Coronary artery (tissue), 2 donors: ENCODE results near the gene NTPCR.

ENCODE experiments used
- DNase-seq: peaks from one replicate; pipeline ENCODE4 v3.0.0-alpha.2; 2017; ENCODE audit warnings: low spot score
- H3K27ac ChIP-seq, 2 donors: fragments of 200-600 bp; sonication (generic); one replicate each; pipeline ENCODE4 v1.5.1; 2016 to 2019
- H3K4me3 ChIP-seq: fragments of 200-600 bp; sonication (generic); 2 replicates; pipeline ENCODE4 v1.5.1; 2016; ENCODE audit warnings: mild to moderate bottlenecking, moderate library complexity
- CTCF ChIP-seq: fragments of 200-600 bp; sonication (generic); IDR thresholded peaks from one replicate; pipeline ENCODE4 v1.5.1; 2019; ENCODE audit warnings: antibody characterized with exemption

The NTPCR gene

GRCh38 chr1:232927830-232928505, 22.4 kb upstream of the NTPCR start:
- no peak overlapping the region for H3K4me3 ChIP-seq
- DNase-seq, result no peak
- no peak for TF ChIP-seq CTCF
- H3K27ac ChIP-seq, result no peak overlapping the region

DNA sequence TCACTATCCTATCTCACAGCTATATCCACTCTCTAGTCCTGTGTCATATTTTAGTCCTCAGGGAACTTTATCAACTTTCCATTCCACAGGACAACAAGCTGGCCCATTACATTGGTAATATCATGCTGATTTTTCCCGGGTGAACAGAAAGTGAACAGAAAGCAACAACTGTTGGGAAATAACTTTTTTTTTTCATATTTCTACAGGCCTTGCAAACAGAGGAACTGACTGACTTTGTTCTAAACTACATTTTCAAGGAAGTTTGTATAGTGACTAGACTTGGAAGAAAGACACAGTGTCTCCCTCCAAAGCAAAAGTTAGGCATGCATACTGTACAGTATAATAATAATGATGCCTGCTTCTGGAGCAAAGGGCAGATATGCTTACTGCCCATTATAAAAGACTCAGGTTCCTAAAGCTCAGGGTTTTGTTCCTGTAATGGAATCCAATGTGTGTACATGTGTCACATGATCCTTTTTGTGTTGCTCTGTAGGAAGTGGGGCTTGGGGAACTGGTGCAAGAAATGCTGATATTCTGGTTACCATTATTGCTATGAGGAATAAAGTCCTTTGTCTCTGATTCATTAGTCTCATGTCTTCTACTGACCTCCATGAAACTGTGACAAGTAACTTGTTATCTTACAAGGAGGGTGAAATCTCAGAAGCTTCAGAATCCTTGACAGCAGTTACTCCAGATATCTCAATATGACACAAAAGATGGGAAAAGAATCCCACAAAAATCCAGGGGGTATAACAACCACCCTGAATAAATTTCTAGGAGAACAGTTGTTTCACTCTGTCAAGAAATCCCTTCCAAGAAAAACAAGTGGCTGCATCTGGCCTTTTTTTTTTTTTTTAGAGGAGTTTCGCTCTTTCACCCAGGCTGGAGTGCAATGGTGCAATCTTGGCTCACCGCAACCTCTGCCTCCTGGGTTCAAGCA, 17.7 kb upstream of the NTPCR start:
- no peak for TF ChIP-seq CTCF
- no peak overlapping the region for H3K4me3 ChIP-seq
- no peak overlapping the region for H3K27ac ChIP-seq
- no peak for DNase-seq

DNA sequence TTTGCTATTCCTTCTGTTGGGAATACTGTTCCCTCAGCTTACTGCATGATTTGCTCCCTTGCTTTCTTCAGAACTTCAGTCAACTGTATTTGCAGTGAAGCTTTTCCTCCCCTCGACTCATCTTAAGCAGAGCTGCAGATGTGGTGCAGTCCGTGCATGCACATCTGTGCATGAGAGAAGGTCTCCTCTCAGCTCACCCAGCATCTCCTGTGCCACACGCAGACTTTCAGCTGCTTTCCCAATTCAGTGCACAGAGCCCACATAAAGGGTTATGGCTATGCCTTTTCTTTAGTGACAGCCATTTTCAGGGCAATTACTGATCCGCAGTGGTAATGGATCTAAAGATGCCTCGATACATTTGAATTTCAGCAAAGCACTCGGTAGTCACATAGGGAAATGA, 13.5 kb upstream of the NTPCR start:
- no peak overlapping the region for H3K4me3 ChIP-seq
- no peak overlapping the region for H3K27ac ChIP-seq
- TF ChIP-seq CTCF, result no peak
- DNase-seq, result no peak

DNA sequence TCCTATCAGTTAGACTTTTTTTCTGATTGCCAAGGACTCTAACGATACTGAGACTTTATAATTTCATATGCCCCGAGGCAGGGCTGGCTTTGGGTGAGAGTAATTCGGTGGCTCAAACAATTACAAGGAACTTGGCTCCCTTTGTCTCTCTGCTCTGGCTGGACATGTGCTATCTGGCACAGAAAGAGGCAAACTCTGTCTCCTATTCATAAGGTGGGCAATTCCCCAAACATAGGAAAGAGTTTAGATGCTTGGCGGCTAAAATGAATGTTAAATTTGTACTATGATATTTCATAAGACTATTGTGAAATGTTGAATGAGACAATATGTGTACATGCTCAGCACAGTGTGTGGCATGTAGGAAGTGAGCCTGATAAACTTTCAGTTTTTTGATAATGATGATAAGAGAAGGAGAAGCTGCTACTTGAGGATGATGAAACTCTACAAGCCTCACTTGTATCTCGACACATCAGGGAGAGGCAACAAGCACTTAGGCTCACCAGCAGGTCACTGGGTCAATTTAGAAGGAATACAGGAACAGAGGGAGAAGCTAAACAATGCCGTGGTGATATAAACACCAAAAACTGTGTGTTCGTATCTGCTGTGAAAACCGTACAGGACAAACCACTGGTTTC, 12.6 kb upstream of the NTPCR start:
- no peak for TF ChIP-seq CTCF
- H3K4me3 ChIP-seq, result no peak overlapping the region
- no peak overlapping the region for H3K27ac ChIP-seq
- no peak for DNase-seq

DNA sequence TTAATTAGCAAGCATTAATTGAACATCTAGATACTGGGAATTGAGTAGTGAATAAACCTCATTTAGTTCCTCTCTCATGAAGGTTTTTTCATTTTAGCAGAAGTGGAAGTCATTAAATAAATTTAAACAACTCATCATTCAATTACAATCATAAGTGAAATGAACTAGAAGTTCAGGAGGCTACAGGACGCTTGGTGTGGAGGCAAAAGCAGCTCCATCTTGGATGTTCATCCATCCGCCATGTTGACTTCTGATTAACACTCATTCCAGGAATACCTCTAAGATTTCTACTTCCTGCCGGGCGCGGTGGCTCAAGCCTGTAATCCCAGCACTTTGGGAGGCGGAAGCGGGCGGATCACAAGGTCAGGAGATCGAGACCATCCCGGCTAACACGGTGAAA, 11.5 kb upstream of the NTPCR start:
- H3K4me3 ChIP-seq, result no peak overlapping the region
- TF ChIP-seq CTCF, result no peak
- H3K27ac ChIP-seq, result no peak overlapping the region
- DNase-seq, result no peak

DNA sequence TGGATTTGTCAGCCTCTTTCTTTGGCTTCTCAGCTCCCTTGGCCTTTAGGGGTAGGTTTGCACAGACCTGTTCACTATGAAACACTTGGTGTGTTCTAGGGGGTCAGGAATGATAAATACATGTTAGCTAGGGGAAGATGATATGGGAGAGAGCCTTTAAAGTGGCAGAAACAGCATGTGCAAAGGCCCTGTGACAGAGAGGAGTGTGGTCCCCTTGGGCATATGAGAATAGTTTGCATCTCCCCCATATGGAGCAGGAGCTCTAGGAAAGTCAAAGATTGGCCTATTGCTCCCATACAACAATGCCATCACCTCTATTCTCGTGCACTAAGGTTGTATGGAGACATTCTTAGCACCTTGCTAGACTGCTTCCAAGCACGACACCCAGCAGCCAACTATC, 10.7 kb upstream of the NTPCR start:
- no peak for TF ChIP-seq CTCF
- DNase-seq, result no peak
- Histone ChIP-seq H3K4me3 (no peak overlapping the region), H3K27ac (no peak overlapping the region)
